HG03095 (cell line): ENCODE measurements around the gene SUV39H2.
"Not testable (repeated sequence)": the region's sequence is repeated elsewhere in the genome, so short reads cannot be mapped to it uniquely, and the experiment has no call there.

Experiments used
- ATAC-seq: cut with Tn5 transposase; IDR thresholded peaks from one replicate; pipeline ENCODE4 v1.9.1; 2021; ENCODE audit warnings: moderate library complexity; ENCODE audit not compliant: unreplicated experiment

SUV39H2 gene

GRCh38 chr10:14878266-14879123, at the start of gene SUV39H2:
SUV39H2 (plus strand) TSS chr10:14878866; CDS start chr10:14878889, 23 bp downstream.
- ATAC-seq = peak; percentile 89

- no peak for ATAC-seq
Measured at GRCh38 chr10:14833106-14833505, 45.6 kb upstream of the SUV39H2 start.

- ATAC-seq = no peak
Measured at GRCh38 chr10:14836208-14836607, 42.5 kb upstream of the SUV39H2 start.

GRCh38 chr10:14837003-14837756, 41.5 kb upstream of the SUV39H2 start:
- ATAC-seq = no peak

- peak; percentile 95 for ATAC-seq
Measured at GRCh38 chr10:14837757-14838581, 40.7 kb upstream of the SUV39H2 start, which contains the start of the genes CDNF, HSPA14 and MSANTD7. CDNF (minus strand) TSS chr10:14838037; CDS start chr10:14837946, 91 bp downstream. HSPA14 (plus strand) TSS chr10:14838306; CDS start chr10:14838403, 97 bp downstream. MSANTD7 (plus strand) TSS chr10:14838306; CDS start chr10:14842285, 3,979 bp downstream.

GRCh38 chr10:14838582-14839304, 39.9 kb upstream of the SUV39H2 start:
- ATAC-seq = peak; percentile 0

GRCh38 chr10:14839305-14839695, 39.4 kb upstream of the SUV39H2 start:
- ATAC-seq = no peak

- no peak for ATAC-seq
Measured at GRCh38 chr10:14840178-14840577, 38.5 kb upstream of the SUV39H2 start.

GRCh38 chr10:14843327-14843988, 35.2 kb upstream of the SUV39H2 start:
- no peak for ATAC-seq

GRCh38 chr10:14844948-14845347, 33.7 kb upstream of the SUV39H2 start:
- ATAC-seq = no peak

- no peak for ATAC-seq
Measured at GRCh38 chr10:14852236-14852635, 26.4 kb upstream of the SUV39H2 start.

GRCh38 chr10:14855453-14855852, 23.2 kb upstream of the SUV39H2 start:
- no peak for ATAC-seq

- no peak for ATAC-seq
Measured at GRCh38 chr10:14858338-14858960, 20.2 kb upstream of the SUV39H2 start.

- ATAC-seq = no peak
Measured at GRCh38 chr10:14859043-14859442, 19.6 kb upstream of the SUV39H2 start.

- ATAC-seq = no peak
Measured at GRCh38 chr10:14859775-14860174, 18.9 kb upstream of the SUV39H2 start.

GRCh38 chr10:14860791-14861190, 17.9 kb upstream of the SUV39H2 start:
- no peak for ATAC-seq

GRCh38 chr10:14864466-14864865, 14.2 kb upstream of the SUV39H2 start:
- not testable (repeated sequence) for ATAC-seq

GRCh38 chr10:14864871-14865270, 13.8 kb upstream of the SUV39H2 start:
- ATAC-seq = not testable (repeated sequence)

- ATAC-seq = peak; percentile 27
Measured at GRCh38 chr10:14873090-14873760, 5.4 kb upstream of the SUV39H2 start.
